Measurements from ENCODE around the gene XG. TPM values are rescaled to one million over a fixed set of nuclear protein-coding genes. Genes with fewer than 3 reads are reported as not detected.
"Not testable (repeated sequence)": the region's sequence is repeated elsewhere in the genome, so short reads cannot be mapped to it uniquely, and the experiment has no call there.

XG gene
- total and polyA plus RNA-seq, 9 of the 15 experiments (the other 6 are each of a cell fraction or from before 2014, with no cell fraction given): 0.03 to 0.12 TPM; not detected in 7

DNA sequence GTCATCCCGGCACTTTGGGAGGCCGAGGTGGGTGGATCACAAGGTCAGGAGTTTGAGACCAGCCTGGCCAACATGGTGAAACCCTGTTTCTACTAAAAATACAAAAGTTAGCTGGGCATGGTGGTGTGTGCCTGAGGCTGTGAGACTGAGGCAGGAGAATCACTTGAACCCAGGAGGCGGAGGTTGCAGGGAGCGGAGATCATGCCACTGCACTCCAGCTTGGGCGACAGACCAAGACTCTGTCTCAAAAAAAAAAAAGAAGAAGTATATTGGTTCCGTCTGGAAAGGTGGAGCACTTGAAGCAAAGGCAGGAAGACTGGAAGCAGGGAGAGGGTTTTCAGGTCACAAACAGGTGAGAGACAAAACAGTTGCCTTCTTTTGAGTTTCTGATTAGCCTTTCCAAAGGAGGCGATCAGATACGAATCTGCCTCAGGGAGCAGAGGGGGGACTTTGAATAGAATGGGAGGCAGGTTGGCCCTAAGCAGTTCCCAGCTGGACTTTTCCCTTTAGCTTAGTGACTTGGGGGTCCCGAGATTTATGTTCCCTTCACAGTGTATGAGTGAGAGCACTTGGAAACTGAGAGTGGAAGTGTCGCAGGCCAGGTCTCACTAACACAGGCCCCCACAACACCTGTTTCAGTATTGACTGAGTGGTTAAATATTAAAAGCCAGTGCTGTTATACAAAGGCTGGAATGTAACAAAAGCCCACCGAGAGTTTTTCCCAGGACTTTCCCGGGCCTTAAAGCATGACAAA lies 28.8 kb downstream of the XG start:
- H2AFZ ChIP-seq (ENCODE audit: low read depth, low read length); H3K4me2 ChIP-seq (ENCODE audit: insufficient read depth, low read length); DNase-seq (ENCODE audit: extremely low read depth in 1 of 4, low spot score in 3 of 4); FAIRE-seq; H3K9ac ChIP-seq (ENCODE audit: insufficient read depth in 1 of 2, low read depth in 2 of 2, low read length in 2 of 2); H4K20me1 ChIP-seq (replicated peaks; ENCODE audit: control insufficient read depth, insufficient read depth, low read length); H3K36me3 ChIP-seq (ENCODE audit: control insufficient read depth, insufficient read depth, low read length); H3K4me1 ChIP-seq (replicated peaks in 1 of 2; ENCODE audit: control insufficient read depth in 2 of 2, insufficient read depth in 2 of 2, low read length in 2 of 2); CTCF ChIA-PET (ENCODE audit: low intra/inter-chr PET ratio); H3K27me3 ChIP-seq (ENCODE audit: control insufficient read depth in 2 of 2, insufficient read depth in 2 of 2, low read length in 2 of 2); H3K4me3 ChIP-seq; intact Hi-C loops (cut with micrococcal nuclease); in situ Hi-C loops (cut with MboI); BruUV-seq (replicated peaks); ATAC-seq; H3K27ac ChIP-seq (ENCODE audit: extremely low read depth, low read depth, low read length); H3K9me1 ChIP-seq (ENCODE audit: control insufficient read depth, insufficient read depth, low read length); H3K9me3 ChIP-seq (replicated peaks; ENCODE audit: control insufficient read depth, insufficient read depth, low read depth, low read length); H3K79me2 ChIP-seq (ENCODE audit: control insufficient read depth, insufficient read depth, low read length); POLR2A ChIA-PET: not testable (repeated sequence)
- 23% methylated on average over 9 of the region's 12 CpGs for WGBS (ENCODE audit: insufficient coverage, low coverage, missing lambda C conversion rate)

DNA sequence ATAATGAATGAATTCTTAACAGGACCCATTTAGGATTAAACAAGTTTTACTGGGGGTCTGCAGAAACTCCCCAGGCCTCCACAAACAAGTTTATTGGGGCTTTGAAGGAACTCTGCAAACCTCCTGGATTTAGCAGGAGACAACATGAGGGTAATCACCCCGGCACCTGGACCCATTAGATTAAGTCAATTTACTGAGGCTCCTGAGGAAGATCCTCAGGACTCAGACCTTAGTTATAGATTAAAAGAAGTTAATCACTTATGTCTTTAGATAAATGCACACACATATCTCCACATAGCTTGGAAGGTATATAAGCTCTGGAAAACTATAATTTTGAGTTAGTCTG lies 29.4 kb downstream of the XG start:
- Histone ChIP-seq H3K27ac (ENCODE audit: extremely low read depth, low read depth, low read length) (no peak overlapping the region), H3K27me3 (ENCODE audit: control insufficient read depth in 2 of 2, insufficient read depth in 2 of 2, low read length in 2 of 2) (no peaks in the 10 kb centered on the region; a peak in 1 of 5 replicates), H3K9me3 (replicated peaks; ENCODE audit: control insufficient read depth, insufficient read depth, low read depth, low read length) (no peaks in the 10 kb centered on the region), H3K4me3 (no peak overlapping the region), H4K20me1 (replicated peaks; ENCODE audit: control insufficient read depth, insufficient read depth, low read length) (no peaks in the 10 kb centered on the region), H3K4me1 (replicated peaks in 1 of 2; ENCODE audit: control insufficient read depth in 2 of 2, insufficient read depth in 2 of 2, low read length in 2 of 2) (no peaks in the 10 kb centered on the region; a peak in 1 of 5 replicates), H3K9me1 (ENCODE audit: control insufficient read depth, insufficient read depth, low read length) (no peaks in the 10 kb centered on the region), H3K9ac (ENCODE audit: insufficient read depth in 1 of 2, low read depth in 2 of 2, low read length in 2 of 2) (no peak overlapping the region), H3K79me2 (ENCODE audit: control insufficient read depth, insufficient read depth, low read length) (no peaks in the 10 kb centered on the region), H3K4me2 (ENCODE audit: insufficient read depth, low read length) (no peak overlapping the region), H2AFZ (ENCODE audit: low read depth, low read length) (no peak overlapping the region), H3K36me3 (ENCODE audit: control insufficient read depth, insufficient read depth, low read length) (no peaks in the 10 kb centered on the region)
- BruUV-seq (replicated peaks): no TSS peak
- POLR2A ChIA-PET: no interaction called here
- intact Hi-C loops (cut with micrococcal nuclease): no loop called here
- FAIRE-seq: no peak
- CTCF ChIA-PET (ENCODE audit: low intra/inter-chr PET ratio): no interaction called here
- DNase-seq (ENCODE audit: extremely low read depth in 1 of 4, low spot score in 3 of 4): no peak
- 11% methylated on average over 1 of the region's 1 CpG for WGBS (ENCODE audit: insufficient coverage, low coverage, missing lambda C conversion rate)
- in situ Hi-C loops (cut with MboI): no loop called here
- ATAC-seq: no peak
- TF ChIP-seq, protein P1, sequence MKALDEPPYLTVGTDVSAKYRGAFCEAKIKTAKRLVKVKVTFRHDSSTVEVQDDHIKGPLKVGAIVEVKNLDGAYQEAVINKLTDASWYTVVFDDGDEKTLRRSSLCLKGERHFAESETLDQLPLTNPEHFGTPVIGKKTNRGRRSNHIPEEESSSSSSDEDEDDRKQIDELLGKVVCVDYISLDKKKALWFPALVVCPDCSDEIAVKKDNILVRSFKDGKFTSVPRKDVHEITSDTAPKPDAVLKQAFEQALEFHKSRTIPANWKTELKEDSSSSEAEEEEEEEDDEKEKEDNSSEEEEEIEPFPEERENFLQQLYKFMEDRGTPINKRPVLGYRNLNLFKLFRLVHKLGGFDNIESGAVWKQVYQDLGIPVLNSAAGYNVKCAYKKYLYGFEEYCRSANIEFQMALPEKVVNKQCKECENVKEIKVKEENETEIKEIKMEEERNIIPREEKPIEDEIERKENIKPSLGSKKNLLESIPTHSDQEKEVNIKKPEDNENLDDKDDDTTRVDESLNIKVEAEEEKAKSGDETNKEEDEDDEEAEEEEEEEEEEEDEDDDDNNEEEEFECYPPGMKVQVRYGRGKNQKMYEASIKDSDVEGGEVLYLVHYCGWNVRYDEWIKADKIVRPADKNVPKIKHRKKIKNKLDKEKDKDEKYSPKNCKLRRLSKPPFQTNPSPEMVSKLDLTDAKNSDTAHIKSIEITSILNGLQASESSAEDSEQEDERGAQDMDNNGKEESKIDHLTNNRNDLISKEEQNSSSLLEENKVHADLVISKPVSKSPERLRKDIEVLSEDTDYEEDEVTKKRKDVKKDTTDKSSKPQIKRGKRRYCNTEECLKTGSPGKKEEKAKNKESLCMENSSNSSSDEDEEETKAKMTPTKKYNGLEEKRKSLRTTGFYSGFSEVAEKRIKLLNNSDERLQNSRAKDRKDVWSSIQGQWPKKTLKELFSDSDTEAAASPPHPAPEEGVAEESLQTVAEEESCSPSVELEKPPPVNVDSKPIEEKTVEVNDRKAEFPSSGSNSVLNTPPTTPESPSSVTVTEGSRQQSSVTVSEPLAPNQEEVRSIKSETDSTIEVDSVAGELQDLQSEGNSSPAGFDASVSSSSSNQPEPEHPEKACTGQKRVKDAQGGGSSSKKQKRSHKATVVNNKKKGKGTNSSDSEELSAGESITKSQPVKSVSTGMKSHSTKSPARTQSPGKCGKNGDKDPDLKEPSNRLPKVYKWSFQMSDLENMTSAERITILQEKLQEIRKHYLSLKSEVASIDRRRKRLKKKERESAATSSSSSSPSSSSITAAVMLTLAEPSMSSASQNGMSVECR (CRISPR knock-in tag; IDR thresholded peaks at IDR 0.05): no peak
- TF ChIP-seq, protein P2, sequence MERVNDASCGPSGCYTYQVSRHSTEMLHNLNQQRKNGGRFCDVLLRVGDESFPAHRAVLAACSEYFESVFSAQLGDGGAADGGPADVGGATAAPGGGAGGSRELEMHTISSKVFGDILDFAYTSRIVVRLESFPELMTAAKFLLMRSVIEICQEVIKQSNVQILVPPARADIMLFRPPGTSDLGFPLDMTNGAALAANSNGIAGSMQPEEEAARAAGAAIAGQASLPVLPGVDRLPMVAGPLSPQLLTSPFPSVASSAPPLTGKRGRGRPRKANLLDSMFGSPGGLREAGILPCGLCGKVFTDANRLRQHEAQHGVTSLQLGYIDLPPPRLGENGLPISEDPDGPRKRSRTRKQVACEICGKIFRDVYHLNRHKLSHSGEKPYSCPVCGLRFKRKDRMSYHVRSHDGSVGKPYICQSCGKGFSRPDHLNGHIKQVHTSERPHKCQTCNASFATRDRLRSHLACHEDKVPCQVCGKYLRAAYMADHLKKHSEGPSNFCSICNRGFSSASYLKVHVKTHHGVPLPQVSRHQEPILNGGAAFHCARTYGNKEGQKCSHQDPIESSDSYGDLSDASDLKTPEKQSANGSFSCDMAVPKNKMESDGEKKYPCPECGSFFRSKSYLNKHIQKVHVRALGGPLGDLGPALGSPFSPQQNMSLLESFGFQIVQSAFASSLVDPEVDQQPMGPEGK (CRISPR knock-in tag; IDR thresholded peaks at IDR 0.05; ENCODE audit: borderline replicate concordance): no peak
- TF ChIP-seq, protein P3, sequence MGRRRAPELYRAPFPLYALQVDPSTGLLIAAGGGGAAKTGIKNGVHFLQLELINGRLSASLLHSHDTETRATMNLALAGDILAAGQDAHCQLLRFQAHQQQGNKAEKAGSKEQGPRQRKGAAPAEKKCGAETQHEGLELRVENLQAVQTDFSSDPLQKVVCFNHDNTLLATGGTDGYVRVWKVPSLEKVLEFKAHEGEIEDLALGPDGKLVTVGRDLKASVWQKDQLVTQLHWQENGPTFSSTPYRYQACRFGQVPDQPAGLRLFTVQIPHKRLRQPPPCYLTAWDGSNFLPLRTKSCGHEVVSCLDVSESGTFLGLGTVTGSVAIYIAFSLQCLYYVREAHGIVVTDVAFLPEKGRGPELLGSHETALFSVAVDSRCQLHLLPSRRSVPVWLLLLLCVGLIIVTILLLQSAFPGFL (CRISPR knock-in tag; IDR thresholded peaks at IDR 0.05): no peak
- TF ChIP-seq MED1 (CRISPR knock-in tag; IDR thresholded peaks at IDR 0.05; ENCODE audit: borderline replicate concordance): no peak
